GM18502 (cell line): ENCODE data around the gene AKIRIN2.

Experiments used
- ATAC-seq: cut with Tn5 transposase; IDR thresholded peaks from one replicate; pipeline ENCODE4 v1.9.1; 2021; ENCODE audit warnings: mild to moderate bottlenecking; ENCODE audit not compliant: unreplicated experiment, poor library complexity

Gene AKIRIN2

DNA sequence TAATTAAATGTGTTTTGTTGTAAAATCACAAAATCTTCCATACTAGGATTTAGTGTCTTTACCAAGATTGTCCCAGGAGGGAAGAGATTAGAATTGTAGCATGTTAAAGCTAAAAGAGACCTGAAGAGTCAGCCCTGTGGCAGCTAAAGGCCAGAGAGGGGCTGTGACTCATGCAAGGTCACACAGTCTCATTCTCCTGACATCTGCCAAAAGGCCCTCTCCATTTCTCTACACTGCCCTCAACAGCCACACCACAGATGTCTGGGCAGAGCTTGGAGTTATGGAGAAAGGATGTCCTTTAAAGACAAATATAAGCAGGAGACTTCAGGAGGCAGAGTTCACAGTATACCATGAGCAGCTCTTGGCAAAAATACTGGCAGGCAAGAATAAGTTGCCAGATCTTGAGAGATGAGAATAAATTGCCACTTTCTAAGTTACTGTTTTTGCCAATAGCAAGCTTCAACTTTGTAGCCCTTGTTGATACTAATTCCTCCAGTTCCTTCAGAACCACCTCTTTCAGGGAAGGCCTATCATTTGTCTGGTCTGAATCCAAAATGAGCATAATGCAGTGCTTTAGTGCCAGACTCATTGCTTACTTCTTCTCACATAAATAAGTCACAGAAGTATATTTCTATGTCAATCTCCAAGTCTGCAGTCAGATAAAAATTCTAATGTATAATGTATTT lies 41.7 kb downstream of the AKIRIN2 start:
- no peak for ATAC-seq

DNA sequence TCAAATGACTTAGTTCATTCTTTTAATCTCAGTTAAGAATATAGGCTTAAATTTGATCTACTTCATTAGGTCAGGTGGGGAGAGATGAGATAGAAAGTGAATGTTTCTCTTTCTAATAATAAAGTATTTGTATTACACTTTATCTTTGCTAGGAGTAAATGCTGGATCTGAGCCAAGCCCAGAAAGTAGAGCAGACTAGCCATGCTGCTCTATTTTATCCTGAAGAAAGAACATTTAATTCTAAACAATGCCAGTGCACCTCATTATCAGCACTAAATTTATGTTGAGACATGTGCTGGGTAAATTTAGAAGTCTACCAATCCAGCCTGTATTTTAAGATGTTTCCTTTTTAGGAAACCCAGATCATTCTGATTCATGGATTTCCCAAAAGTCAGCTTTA lies 43.5 kb downstream of the AKIRIN2 start:
- no peak for ATAC-seq

DNA sequence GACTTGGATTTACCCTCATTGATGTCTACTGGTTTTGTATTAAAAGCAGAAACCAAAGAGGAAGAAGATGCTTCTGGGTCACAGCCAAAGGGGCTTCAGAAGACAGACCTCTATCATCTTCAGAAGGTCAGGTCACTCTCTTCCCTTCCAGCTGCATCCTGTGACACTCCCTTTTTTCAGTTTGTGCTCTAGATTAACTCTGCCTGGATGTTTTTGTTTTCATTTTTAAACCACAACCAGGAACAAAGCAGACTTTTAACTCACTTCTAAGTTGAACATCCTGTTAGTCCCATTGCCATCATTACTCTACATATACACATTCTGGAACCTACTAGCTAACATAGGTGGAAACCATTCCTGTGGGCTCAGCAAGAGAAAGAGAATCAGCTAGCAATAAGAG lies 45.2 kb downstream of the AKIRIN2 start:
- ATAC-seq, result peak; percentile 71

DNA sequence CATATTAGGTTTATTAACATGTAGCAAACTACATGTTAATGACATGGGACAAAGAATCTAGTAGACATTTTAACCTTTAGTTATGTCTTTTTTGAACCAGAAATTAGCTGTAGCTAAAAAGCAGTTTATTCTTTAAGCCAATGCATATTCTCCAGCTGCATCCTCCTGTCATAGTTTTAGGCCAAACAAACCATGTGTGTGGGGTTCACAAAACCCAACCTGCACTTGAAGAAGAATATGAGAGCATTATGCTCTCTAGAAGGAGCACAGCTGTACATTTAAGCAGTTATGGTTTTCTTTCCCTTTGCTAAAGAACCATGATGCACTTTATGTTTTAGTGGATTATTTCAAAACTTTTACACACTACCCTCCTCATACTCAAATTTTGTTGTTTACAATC lies 46.2 kb downstream of the AKIRIN2 start:
- ATAC-seq, result no peak

DNA sequence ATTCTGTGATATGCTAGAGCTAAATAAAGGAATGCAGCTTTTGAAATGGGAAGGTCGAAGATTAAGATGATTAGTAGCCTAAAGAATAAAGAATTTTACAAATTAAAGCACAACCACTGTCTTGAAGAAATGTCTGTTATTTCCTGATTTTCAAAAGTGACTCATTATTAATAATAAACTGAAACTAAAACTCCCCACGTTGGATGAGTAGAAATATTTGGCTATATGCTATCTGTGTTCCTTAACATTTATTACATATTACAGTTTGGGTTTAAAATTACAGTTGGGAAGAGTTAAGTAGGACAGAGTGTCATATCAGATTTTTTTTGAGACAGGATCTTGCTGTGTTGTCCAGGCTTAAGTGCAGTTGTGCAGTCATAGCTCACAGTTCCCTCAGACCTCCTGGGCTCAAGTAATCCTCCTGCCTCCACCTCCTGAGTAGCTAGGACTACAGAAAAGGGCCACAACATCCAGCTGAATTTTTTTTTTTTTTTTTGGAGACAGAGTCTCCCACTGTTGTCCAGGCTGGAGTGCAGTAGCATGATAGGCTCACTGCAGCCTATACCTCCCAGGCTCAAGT lies 47.1 kb downstream of the AKIRIN2 start:
- ATAC-seq, result no peak

DNA sequence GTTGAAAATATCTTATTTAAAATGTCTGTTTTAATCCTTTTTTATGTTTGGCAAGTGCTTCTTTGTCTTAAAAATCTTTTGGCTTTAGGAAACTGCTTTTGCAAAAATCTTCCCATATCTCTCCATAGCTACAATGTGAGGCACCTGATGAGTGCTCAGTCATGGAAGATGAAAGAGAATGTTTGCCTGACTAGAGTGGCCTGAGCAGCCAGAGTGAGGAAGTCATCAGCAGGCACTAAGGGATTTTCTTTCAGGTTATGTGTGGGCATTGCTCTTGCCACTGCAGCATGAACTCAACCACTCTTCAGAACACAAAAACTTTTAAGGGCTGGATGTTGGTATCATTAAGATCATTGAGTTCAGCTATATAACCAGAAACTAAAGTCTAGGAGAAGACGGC lies 47.9 kb downstream of the AKIRIN2 start:
- no peak for ATAC-seq

DNA sequence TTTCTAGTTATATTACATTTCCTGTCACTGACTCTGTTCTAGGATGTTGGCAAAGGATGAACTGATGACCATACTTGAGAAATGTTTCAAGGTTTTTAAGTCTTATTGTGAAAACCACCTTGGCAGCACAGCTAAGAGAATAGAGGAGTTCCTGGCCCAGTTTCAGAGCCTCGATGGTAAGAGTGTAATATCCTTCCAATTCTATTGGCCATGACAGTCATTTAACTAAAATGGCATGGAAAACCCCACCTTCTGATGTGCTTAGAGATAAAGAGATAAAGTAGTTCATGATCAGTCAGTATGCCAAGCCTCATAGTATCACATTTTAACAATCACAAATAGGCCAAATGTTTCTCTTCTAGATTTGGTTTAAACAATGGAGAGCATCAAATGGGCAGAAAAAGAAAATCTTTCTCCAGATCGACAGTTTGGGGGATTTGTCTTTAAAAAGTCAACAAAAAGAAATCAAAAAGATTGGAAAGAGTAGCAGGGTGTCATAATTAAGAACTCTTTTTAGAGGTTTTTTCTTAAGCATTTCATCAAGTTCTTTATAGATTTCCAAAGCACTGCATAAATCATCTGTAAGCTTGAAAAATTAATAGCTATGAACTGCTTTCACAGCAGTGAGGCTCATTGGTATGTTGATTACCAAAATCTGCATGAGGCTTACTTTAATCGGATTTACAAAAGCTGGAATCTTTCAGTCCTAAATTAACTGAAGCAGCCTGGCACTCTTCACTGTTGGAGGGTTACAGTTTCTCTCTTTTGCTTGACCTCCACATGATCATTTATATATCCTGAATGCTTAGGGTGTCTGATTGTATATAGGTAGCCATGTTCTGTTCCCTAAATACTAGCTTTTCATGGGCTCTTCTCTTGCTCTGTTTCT lies 48.7 kb downstream of the AKIRIN2 start:
- ATAC-seq, result no peak

DNA sequence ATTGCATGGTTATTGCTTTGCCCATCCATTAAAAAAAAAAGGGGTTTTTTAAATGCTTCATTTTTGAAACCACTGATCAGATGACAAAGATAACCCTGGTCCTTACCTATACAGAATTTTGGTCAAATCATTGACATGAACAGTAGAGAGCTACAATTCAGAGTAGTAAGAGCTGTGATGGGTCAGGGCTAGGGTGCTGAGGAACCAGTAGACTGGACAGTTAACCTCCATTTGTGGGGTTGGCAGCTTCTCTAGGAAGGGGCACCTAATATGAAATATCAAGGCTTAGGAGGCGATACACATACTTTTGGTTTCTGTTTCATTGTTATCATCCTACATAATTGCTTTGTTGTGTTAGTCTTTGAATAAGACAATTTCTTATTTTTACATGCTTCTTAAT lies 57.0 kb downstream of the AKIRIN2 start:
- ATAC-seq, result no peak

DNA sequence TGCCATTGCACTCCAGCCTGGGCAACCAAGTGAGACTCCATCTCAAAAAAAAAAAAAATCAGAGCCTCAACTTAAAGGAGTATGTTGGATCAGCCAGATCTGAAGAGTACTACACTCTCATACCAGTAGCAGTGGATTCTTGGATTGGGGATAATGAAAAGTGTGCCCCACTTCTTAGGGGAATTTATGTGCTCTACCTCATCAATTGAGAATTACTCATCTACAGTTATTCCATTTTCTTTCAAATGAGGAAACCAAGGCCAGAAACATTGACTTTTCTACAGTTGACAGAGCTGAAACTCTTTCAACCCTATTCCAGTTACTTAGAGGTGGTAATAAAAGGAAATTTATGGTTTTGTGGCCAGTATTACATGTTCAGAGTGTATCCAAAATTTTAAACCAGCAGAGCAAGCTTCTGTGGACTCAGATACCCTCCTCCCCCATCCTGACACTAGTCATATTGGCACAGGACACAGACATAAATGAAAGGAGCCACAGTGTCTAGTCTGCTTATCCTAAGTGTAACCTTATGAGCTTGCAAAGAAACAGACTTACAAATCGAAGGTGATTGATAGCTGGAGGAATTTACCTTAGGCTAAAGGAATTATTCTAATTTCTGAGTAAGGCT lies 60.9 kb downstream of the AKIRIN2 start:
- ATAC-seq, result no peak

DNA sequence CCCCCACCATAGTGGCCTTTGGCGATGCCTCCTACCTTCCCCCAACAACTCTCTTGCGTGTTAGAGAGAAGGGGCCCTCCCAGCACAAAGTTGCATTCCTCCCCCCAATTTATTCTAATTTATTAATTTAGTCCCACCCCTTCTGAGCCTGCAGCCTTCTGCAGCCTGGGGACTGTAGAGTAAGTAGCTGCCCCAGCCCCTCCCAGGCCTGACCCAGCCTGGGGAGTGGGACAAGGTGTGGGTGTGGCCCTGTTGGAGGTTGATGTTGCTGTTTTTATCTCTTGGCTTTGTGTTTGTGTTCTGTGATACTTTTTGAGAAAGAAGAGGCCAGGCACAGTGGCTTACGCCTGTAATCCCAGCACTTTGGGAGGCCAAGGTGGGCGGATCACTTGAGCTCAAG lies 62.7 kb downstream of the AKIRIN2 start:
- ATAC-seq, result no peak

DNA sequence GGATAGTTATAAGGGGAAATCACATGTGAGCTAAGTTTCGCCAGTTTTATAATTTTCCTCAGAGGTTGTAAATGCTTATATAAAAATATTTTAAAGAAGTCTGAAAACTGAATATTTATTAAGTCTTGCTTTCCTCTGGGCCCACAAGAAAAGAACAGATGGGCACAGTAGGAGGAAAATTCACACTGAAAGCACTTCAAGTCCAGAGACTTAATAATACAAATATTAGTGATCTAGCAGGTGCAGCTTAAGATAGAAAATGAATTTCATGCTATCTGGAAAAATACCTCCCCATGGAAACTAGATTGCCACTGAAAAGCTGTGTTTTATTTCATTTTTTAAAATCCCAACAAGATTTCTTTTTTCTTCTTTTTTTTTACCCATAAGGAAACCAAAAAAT lies 64.9 kb downstream of the AKIRIN2 start:
- no peak for ATAC-seq

DNA sequence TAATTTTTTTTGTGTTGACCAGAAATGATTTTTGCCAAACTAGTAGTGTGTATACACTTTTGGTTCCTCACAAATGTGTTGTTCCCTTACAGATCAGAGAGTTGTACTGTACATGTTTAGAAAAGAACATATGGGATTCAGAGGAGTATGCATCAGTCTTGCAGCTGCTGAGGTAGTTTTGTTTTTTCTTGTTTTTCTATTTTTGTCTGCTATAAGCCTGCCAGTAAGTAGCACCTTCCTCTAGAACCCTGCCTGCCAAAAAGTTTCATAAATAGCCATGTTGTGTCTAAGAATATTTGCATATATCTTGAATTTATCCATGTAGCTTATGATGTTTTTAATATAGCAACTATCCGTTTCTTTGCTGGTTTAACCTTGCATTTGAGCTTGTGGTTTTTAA lies 65.7 kb downstream of the AKIRIN2 start:
- ATAC-seq, result no peak

DNA sequence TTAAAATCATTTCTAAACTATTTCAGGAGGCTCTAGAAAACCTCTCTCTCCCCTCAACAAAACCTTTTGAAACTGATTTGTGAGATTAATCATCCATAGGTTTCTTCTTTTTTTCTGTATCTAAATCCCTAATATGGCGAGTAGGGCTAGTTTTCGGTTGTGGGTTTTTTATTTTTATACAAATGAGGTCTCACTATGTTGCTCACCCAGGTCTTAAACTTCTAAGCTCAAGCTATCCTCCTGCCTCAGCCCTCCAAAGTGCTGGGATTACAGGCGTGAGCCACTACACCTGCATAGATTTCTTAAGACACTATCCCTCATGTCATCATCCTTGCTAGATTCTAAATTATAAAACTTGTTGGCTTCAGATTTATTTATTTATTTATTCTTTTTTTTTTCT lies 68.2 kb downstream of the AKIRIN2 start:
- ATAC-seq, result no peak

DNA sequence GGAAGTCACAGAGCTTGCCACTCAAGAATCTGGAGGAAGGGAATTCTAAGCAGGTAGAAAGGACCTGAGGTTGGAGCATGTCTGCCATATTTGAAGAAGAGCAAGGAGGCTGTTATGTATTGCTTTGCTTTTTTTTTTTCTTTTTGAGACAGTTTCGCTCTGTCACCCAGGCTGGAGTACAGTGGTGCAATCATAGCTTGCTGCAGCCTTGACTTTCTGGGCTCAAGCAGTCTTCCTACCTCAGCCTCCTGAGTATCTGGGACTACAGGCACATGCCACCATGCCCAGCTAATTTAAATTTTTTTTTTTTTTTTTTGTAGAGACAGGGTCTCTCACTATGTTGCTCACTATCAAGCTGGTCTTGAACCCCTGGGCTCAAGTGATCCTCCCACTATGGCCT lies 71.3 kb downstream of the AKIRIN2 start:
- ATAC-seq, result no peak

DNA sequence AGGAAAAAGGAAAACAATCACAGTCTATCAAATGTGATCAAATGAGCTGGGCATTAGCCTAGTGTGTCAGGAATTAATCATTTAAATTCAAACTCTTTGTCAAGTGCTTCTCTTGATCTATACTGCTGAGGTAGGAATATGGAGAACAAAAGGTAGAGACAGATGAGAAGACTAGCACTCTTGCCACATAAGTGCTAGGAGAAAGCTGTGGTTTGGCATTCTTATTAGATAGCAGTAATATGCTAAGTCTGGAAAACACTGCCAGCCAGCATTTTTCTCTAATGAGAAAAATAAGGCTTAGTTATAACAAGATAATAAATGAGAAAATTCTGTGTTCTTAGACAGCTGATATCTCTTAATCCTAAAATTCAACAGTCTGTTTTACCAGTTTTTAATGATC lies 73.2 kb downstream of the AKIRIN2 start:
- ATAC-seq, result no peak

DNA sequence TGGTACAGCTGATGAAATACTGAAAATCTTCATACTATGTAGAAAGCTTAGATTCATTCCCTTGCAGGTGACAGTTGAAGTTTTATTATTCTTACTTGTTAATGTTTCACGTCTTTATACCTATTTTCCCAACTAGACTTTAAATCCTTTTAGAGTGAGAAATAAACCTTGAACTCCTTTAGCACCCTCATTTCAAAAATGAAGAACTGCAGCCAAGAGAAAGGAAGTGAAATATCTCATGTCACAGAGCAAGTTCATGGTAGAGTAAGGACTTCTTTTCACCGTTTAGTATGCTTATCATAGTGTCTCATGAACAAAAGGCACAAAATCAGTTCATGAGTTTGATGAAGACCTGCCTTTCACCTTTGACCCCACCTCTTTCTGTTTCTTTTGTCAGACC lies 73.6 kb downstream of the AKIRIN2 start:
- no peak for ATAC-seq
